Activated naive CD4-positive, alpha-beta T cell treated with anti-CD3 and anti-CD28 coated beads, Interleukin-2, amount 50 U/mL, for 24 hours (primary cell): ENCODE data around the gene BNC2.

Experiments
- H3K27ac Mint-ChIP-seq: one replicate; pipeline ENCODE4 v1.8.0; 2021; ENCODE audit warnings: mild to moderate bottlenecking, mixed read lengths
- H3K27me3 Mint-ChIP-seq: one replicate; pipeline ENCODE4 v1.8.0; 2021; ENCODE audit warnings: mixed read lengths
- H3K36me3 Mint-ChIP-seq: one replicate; pipeline ENCODE4 v1.8.0; 2021; ENCODE audit warnings: mixed read lengths
- H3K4me1 Mint-ChIP-seq: one replicate; pipeline ENCODE4 v1.8.0; 2021; ENCODE audit warnings: mixed read lengths
- H3K4me3 Mint-ChIP-seq: one replicate; pipeline ENCODE4 v1.8.0; 2021; ENCODE audit warnings: mild to moderate bottlenecking, mixed read lengths
- H3K9me3 Mint-ChIP-seq: one replicate; pipeline ENCODE4 v1.8.0; 2021; ENCODE audit warnings: mixed read lengths

BNC2 gene

GRCh38 chr9:16675131-16675530 lies 195.3 kb downstream of the BNC2 start:
- Mint-ChIP-seq H3K4me3 (no peak overlapping the region), H3K27me3 (no peaks in the 10 kb centered on the region), H3K9me3 (no peaks in the 10 kb centered on the region), H3K27ac (no peak overlapping the region), H3K4me1 (no peaks in the 10 kb centered on the region), H3K36me3 (no peaks in the 10 kb centered on the region)

GRCh38 chr9:16673171-16673570 lies 197.3 kb downstream of the BNC2 start:
- H3K27me3 Mint-ChIP-seq, result no peaks in the 10 kb centered on the region
- H3K9me3 Mint-ChIP-seq, result no peaks in the 10 kb centered on the region
- no peak overlapping the region for H3K4me3 Mint-ChIP-seq
- no peak overlapping the region for H3K27ac Mint-ChIP-seq
- H3K4me1 Mint-ChIP-seq, result no peaks in the 10 kb centered on the region
- H3K36me3 Mint-ChIP-seq, result no peaks in the 10 kb centered on the region

DNA sequence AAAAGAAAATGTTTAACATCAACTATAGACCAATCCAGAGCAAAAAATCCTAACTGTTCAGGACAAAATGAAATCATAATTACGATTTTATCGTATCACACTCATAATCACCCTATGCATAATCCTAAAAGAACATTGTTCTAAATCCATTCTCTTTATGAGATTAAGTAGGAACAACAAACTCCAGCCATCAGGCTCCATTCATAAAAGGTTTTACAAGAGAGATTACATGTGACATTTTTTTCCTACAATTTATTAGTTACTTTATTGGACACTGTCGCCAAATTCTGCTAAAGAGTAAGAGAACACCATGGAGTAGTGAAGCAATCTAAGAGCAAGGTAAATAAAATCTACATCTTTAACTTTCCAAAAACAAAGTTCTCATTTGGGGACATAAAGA lies 198.0 kb downstream of the BNC2 start:
- H3K9me3 Mint-ChIP-seq, result no peaks in the 10 kb centered on the region
- no peak overlapping the region for H3K4me3 Mint-ChIP-seq

DNA sequence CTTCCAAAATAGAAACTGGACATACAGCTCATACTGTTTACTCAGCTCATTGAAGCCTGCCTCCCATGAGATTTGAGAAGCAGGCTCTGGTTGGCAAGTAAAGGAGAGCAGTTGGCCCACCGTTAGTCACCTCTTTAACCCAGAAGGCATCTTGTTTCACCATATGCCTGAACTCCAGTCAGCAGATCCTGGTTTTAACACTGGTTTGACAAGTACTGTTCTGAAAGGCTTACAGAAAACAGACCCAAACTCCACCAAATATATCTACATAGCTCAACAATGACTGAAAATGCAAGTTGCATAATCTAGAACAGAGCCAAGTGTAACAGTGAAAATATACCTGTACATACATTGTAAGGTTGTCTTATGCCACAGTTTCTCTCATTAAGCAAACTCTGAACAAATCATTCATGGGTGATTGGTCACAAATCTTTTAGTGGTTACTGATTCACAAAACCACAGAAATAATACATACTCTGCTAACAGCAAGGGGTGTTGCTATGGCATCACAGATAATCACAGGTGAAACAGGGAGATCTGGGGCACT lies 198.8 kb downstream of the BNC2 start:
- Mint-ChIP-seq H3K27ac (no peak overlapping the region), H3K36me3 (no peaks in the 10 kb centered on the region), H3K27me3 (no peaks in the 10 kb centered on the region), H3K4me1 (no peaks in the 10 kb centered on the region), H3K4me3 (no peak overlapping the region), H3K9me3 (no peaks in the 10 kb centered on the region)

More for the DNA sequence above, 198.0 kb downstream of the BNC2 start:
- no peaks in the 10 kb centered on the region for H3K36me3 Mint-ChIP-seq
- H3K27ac Mint-ChIP-seq, result no peak overlapping the region
- H3K27me3 Mint-ChIP-seq, result no peaks in the 10 kb centered on the region
- no peaks in the 10 kb centered on the region for H3K4me1 Mint-ChIP-seq

GRCh38 chr9:16670791-16671190 lies 199.7 kb downstream of the BNC2 start:
- H3K4me3 Mint-ChIP-seq, result no peak overlapping the region
- no peaks in the 10 kb centered on the region for H3K27me3 Mint-ChIP-seq
- no peak overlapping the region for H3K27ac Mint-ChIP-seq
- no peaks in the 10 kb centered on the region for H3K4me1 Mint-ChIP-seq
- peaks cover 4% of the 10 kb centered on the region for H3K9me3 Mint-ChIP-seq
- H3K36me3 Mint-ChIP-seq, result no peaks in the 10 kb centered on the region

DNA sequence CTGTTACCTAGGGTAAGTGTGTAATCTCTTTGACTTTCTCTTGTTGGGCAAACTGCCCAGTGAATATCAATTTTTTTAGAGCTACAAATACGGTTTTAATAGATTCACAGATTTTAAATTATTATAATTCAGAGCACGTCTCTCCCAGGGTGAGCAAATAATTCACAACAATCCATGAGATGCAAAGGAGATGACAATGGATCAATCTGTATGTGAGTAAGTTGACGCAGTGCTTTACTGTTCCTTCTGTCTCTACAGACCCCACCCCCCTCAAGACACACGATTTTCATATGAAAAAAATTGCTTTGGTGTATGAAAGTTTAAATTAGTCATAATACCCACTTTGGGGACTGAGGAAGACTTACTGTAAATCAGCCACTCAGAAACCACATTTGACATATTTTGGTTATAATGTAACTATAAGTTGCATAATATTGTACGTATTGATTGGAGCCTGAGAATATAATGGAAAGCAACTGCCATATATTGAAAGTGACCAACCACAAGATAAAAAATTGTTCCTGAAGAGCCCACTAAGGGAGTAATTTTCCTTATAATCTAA lies 201.7 kb downstream of the BNC2 start:
- no peaks in the 10 kb centered on the region for H3K4me1 Mint-ChIP-seq
- no peak overlapping the region for H3K27ac Mint-ChIP-seq
- H3K9me3 Mint-ChIP-seq, result peaks cover 4% of the 10 kb centered on the region
- H3K36me3 Mint-ChIP-seq, result no peaks in the 10 kb centered on the region
- H3K27me3 Mint-ChIP-seq, result no peaks in the 10 kb centered on the region
- H3K4me3 Mint-ChIP-seq, result no peak overlapping the region

DNA sequence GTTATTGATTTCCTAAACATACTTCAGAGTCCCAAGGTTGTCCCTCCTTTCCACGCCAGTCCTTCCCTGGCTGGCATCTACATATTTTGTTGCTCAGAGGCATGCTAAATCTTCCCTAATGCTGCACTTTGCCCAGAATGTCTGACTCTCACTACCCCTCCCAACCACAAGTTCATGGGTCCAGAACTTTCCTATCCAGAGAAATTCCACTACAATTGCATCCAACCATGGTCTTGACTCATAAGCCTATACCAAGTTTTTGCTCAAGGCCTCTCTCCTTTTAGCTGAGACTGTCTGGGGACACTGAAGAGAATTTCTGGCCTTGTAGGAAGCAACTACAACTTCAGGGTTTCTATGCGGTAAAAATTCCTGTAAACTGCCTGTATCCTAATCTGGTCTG lies 206.3 kb downstream of the BNC2 start:
- no peak overlapping the region for H3K4me3 Mint-ChIP-seq
- no peaks in the 10 kb centered on the region for H3K36me3 Mint-ChIP-seq
- H3K4me1 Mint-ChIP-seq, result no peaks in the 10 kb centered on the region
- H3K9me3 Mint-ChIP-seq, result peaks cover 9% of the 10 kb centered on the region
- no peak overlapping the region for H3K27ac Mint-ChIP-seq
- H3K27me3 Mint-ChIP-seq, result no peaks in the 10 kb centered on the region

- no peaks in the 10 kb centered on the region for H3K4me1 Mint-ChIP-seq
- no peak overlapping the region for H3K27ac Mint-ChIP-seq
- no peaks in the 10 kb centered on the region for H3K36me3 Mint-ChIP-seq
- no peak overlapping the region for H3K4me3 Mint-ChIP-seq
- H3K27me3 Mint-ChIP-seq, result no peaks in the 10 kb centered on the region
- H3K9me3 Mint-ChIP-seq, result peaks cover 14% of the 10 kb centered on the region
Observed at GRCh38 chr9:16661816-16662215, 208.7 kb downstream of the BNC2 start.

DNA sequence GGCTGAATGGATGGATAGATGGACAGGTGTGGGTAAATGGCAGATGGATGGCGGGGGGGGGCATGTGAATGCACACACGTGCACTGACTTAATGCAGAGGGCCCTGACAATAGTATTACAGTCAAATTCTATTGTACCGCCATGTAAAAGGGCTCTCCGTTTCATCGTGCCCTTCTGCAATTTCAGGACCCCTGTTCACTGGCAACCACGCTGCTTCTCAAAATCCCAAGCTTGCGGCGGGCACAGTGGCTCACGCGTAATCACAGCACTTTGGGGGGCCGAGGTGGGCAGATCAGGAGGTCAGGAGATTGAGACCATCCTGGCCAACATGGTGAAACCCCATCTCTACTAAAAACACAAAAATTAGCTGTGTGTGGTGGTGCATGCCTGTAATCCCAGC lies 211.4 kb downstream of the BNC2 start:
- Mint-ChIP-seq H3K4me3 (no peak overlapping the region), H3K27ac (no peak overlapping the region), H3K9me3 (peaks cover 12% of the 10 kb centered on the region), H3K36me3 (no peaks in the 10 kb centered on the region), H3K4me1 (no peaks in the 10 kb centered on the region), H3K27me3 (no peaks in the 10 kb centered on the region)

DNA sequence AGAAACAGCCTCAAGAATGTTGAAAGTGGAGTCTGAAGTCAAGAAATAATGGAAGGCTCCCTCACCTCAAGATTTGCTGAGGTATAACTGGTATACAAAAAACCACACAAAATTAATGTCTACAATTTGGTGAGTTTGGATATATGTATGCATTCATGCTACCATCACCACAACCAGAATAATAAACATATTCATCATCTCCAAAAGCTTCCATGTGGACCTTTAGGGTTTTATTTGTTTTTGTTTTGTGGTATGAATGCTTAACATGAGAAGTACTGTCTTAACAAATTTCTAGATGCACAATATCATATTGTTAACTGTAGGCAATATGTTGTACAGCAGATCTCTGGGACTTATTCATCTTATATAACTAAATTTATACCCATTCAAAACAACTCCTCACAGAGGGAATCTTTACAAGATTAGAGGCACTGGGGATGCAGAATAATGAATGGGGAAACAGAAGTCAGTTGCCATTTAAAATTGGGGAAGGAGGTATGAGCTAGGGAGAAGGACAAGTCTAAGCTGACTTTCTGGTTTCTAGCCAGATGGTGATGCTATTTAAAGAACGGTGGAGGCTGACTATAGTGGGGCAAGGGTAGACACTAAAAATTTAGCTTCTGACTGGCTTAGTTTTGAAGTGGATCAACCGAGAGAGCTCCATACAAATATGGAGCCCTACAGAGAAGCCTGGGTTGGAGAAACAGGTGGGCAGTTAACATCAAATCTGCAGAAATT lies 213.9 kb downstream of the BNC2 start:
- peaks cover 12% of the 10 kb centered on the region for H3K9me3 Mint-ChIP-seq

DNA sequence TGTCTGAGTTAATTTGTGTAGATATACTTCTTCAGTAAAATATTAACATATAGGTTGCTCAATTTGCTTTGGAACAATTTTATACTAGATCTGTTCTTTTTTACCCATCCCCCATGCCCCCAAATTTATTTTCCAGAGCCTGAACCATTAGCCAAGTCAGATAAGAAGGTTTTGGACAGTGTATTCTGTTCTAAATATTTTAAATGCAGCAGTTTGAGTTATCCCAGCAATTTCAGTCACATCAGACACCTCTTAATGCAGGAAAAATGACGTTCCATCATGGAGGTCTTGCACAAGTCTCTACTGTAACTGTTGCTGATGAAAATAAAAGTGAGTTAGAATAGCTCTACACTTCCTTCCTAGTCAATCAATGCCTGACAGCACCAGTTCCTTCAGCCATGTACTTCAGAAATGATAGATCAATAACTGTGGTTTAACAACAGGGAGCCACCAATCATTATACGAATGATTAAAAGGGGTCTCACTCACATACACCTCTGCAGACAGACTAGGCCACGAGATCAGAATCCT lies 215.8 kb downstream of the BNC2 start:
- H3K27ac Mint-ChIP-seq, result no peak overlapping the region
- no peaks in the 10 kb centered on the region for H3K36me3 Mint-ChIP-seq
- no peaks in the 10 kb centered on the region for H3K27me3 Mint-ChIP-seq
- H3K4me3 Mint-ChIP-seq, result no peak overlapping the region
- peaks cover 9% of the 10 kb centered on the region for H3K9me3 Mint-ChIP-seq
- H3K4me1 Mint-ChIP-seq, result no peaks in the 10 kb centered on the region

More for the DNA sequence above, 213.9 kb downstream of the BNC2 start:
- no peaks in the 10 kb centered on the region for H3K36me3 Mint-ChIP-seq
- H3K27me3 Mint-ChIP-seq, result no peaks in the 10 kb centered on the region
- no peak overlapping the region for H3K4me3 Mint-ChIP-seq
- H3K4me1 Mint-ChIP-seq, result no peaks in the 10 kb centered on the region
- no peak overlapping the region for H3K27ac Mint-ChIP-seq

DNA sequence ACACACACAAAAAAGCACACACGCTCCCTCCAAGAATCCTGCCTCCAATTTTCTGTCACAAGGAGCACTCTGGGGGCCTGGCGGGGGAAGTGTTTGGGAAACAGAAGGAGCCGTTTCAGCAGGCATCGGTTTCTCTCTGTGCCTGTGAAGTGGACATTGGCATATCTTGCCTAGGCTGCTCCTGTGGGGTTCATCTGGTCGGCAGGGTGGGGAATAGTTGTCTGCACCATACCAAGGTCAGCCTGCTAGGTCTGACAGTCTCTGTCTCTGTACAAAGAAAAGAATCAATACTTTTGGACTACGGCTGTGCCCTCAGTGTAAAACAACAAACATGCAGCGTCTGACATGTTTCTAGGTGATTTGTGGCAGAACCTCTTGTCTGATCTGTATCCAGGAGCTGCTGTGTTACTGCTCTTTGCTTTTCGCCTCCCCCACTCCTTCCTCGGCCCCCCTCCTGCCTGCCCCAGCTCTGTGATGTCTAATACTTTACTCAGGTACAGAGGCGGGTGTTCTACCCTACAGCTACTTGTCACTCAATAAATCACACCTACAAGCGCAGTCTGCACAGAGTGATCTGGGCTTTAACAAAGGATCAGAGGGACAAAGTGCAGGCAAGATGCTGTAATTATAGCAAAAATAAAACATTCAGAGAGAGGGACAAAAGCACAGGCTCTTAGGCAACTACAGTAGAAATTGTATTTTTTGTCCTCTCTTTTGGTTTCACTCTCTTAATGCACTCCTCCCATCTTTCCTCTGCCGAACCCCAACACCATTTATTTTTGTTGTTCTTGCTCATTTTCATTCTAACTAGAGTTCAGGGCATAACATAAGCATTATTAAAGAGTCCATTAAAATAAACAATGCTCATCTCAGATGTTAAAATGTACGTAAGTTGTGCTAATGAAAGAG lies 216.7 kb downstream of the BNC2 start:
- Mint-ChIP-seq H3K4me1 (no peaks in the 10 kb centered on the region), H3K27ac (no peak overlapping the region), H3K9me3 (peaks cover 7% of the 10 kb centered on the region), H3K27me3 (no peaks in the 10 kb centered on the region), H3K36me3 (no peaks in the 10 kb centered on the region), H3K4me3 (no peak overlapping the region)

DNA sequence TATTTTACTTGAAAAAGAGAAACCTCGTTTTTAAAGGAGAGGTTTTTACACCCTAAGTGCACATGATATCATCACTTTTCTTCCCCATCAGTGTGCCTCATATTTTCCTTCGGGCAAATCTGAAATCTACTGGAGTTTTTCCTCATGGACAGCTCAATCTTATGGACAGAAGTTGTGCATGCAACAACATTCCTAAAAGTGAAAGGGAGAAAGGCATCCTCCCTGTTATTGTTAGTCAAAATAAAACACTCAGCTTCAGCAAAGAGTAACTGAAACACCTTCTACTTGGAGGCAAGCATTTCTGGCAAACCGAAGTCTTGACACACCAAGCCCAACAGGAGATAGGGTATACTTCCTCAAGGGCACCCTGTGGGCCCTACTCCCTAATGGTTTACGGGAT lies 217.9 kb downstream of the BNC2 start:
- Mint-ChIP-seq H3K27me3 (no peaks in the 10 kb centered on the region), H3K36me3 (no peaks in the 10 kb centered on the region), H3K4me3 (no peak overlapping the region), H3K9me3 (peaks cover 7% of the 10 kb centered on the region), H3K4me1 (no peaks in the 10 kb centered on the region), H3K27ac (no peak overlapping the region)

DNA sequence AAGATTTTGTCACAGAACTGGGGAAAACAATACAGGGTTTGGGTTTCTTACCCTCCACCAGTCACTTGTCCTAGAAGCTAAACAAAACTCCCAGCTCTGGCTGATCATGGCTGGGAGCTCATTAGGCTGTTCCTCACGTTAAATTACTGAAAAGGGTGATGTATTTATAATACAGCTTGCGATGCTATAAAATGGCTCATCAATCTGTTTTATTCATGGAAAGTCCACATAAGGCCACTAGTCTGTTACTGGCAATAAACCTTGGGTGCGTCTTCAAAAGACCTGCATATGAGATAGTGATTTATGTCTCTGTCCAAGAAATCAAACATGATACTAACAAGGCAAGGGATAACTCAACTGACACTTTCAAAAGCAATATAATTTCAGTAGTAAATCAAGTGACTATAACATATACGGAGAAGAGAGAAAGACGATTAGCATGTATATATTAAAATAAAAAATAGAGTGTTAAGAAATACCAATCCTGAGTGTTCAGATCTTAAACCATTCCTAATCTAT lies 219.0 kb downstream of the BNC2 start:
- no peaks in the 10 kb centered on the region for H3K36me3 Mint-ChIP-seq

DNA sequence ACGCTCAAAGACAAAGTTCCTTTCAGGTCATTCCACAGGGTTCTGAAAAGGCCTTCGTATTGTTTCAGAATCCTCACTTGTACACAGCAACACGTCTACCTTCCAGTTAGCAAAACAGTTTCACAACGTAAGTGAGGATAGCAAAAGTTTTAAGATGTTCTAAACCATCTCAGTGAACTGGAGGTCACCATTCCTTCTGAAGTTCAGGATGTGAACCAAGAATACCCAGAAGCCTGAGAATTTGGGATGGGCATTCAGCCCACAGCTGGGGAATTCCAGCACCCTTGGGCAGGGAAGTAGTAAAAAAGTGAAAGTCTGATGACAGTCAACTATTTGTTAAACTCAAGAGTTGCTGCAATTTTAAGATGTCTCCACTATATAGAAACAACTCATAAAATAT lies 224.5 kb downstream of the BNC2 start:
- H3K36me3 Mint-ChIP-seq, result no peaks in the 10 kb centered on the region
- H3K4me1 Mint-ChIP-seq, result no peaks in the 10 kb centered on the region
- peaks cover 14% of the 10 kb centered on the region for H3K9me3 Mint-ChIP-seq
- H3K27ac Mint-ChIP-seq, result no peak overlapping the region
- no peak overlapping the region for H3K4me3 Mint-ChIP-seq
- no peaks in the 10 kb centered on the region for H3K27me3 Mint-ChIP-seq

More for the DNA sequence above, 219.0 kb downstream of the BNC2 start:
- H3K4me1 Mint-ChIP-seq, result no peaks in the 10 kb centered on the region
- peaks cover 7% of the 10 kb centered on the region for H3K9me3 Mint-ChIP-seq
- H3K4me3 Mint-ChIP-seq, result no peak overlapping the region
- no peak overlapping the region for H3K27ac Mint-ChIP-seq
- no peaks in the 10 kb centered on the region for H3K27me3 Mint-ChIP-seq
